Measurements from ENCODE around the gene CSRP2.

CSRP2 gene

DNA sequence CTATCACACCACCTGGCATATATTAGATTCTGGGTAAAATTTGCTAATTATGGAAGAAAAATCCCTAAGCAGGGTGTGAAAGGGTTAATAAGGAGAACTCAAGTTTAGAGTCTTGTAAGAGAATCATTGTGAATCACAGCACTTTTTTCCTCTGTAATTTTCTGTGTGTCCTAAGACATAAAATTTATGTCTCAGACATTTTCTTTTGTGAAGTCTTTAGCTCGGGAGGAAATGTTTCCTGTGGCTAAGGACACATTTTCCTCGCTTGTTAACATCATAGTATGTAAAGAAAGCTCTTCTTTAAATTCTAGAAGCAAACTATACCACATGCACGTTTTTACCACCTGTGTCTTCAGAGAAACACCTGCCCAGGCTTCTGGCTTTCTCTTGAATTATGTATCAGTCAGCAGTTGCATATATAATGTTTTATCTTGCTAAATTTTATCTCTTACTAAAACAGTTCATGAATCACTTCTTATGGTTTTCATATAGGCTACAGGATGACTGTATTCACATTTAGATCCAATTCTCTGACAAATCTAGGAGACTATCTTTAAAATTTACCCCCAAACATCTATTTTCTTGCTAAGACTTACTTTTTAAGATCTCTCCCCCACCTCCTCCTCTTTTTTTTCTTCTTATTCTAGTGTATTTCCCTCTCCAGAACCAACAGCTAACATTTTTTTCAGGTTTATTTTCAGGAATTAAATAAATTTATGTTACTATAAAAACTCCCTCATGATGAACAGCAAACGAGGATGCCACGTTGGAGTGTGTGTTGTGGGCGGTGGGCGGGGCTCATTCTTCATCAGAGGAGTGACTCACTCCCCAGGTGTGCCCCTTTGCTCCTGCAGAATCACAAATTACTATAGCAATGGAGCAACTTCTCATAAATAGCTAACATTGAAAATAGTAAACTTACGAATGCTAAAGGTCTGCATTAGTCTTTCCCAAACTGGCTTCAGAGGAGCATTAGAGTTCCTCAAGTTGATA, 11.6 kb upstream of the CSRP2 start:
- no peak for DNase-seq

DNA sequence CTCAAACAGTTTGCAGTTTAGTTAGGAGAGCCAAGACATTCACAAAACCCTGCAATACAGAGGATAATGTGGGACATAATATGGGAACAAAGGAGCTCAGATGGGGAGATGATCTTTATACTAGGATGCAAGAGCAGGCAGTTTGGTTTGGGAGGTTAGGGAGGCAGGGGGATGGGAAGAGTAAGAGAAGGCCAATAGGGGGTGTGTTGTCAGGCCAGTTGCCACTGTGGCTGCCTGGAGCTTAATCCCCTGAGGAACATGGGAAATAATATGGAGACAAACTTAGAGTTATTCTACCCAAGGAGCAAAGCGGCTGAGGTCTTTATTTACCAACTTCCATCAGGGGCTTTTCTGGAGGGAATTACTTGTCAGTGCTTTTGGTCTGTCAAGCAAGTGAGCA, 10.0 kb upstream of the CSRP2 start:
- no peak for DNase-seq

DNA sequence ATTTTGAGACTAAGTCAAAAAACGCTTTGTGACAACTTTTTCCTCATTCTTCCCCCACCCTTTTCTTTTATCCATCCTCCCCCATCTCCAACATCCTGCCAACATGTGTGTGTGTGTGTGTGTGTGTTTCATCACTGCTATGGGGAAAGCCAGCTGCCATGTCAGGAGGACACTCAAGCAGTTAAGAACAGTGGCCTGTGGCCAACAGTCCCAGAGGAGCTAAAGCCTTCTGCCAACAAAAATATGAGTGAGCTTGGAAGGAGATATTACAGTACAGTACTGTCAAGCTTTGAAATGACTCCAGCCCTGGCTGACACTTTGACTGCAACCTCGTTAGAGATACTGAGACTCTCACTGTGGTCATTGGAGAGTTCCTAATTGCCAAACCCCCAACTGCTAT, 5.0 kb upstream of the CSRP2 start:
- no peak for DNase-seq

DNA sequence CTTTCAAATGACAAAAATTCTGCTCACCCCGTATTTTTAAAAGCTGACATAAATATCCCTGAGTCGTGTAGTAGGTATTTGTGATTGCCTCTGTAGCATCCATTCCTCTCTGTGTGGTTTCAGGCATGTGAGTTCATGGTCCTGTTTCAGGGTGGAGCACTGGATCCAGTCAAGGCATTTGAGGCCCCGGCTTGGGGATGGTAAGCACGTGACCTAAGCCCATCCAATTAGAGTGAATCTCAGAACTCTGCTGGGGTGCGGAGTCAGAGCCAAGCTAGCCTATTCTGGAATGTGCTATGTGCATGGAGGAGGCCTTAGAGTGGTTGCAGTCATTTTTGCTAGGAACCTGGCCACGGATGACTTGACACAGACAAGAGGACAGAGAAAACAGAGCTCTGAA, 4.3 kb upstream of the CSRP2 start:
- DNase-seq: no peak

DNA sequence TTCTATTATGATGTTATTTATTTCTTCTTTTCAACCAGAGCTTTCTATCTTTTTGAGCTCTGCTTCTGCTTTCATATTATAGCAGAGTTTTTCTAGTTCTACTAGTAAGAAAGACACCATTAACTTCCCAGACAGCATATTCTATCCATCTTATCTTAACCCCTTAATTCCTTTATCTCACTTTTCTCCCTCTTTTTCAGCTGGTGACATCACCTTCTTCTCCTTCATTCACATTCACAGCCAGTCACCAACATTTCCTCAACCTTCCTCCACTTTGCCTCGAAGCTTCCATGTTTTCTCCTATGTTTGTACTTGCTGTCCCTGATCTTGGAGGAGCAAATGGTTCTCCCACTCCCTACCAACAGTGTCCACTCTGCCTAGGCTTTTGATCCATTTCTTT, 3.5 kb upstream of the CSRP2 start:
- DNase-seq: no peak

DNA sequence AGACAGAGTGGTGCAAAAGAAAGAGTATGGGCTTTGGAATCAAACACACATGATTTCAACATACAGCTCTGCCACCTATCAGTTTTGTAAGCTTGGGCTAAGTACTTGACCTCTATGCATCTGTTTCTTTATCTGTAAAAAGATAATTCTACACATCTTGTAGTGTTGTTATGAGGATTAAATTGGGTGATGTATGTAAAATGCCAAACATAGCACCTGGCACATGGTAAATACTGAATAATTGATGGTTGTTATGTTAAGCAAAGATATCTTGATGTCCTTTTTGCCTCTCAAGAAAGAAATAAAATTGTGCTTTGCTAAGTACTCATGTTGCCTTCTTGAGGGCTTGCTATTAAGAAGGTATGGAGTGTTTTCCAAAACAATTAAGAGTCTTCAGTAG, 2.3 kb upstream of the CSRP2 start:
- DNase-seq: no peak

DNA sequence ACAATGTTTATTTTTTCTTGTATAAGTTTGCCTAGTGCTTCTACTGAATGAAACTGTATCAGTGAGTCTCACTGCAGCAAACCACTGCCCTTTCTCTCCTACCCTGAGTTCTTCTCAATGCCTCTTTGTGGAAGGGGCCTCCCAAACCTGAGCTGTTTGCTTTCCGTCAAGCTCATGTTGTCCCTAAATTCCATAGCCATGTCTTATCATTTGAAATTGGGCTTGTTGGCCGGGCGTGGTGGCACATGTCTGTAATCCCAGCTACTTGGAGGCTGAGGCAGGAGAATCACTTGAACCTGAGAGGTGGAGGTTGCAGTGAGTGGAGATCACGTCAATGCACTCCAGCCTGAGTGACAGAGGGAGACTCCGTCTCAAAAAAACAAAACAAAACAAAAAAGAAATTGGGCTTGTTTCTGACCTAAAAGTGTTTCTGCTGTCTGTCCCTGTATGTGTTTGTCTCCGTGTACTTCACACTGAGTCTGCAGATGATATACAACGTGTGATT, 1.8 kb upstream of the CSRP2 start:
- DNase-seq: no peak

DNA sequence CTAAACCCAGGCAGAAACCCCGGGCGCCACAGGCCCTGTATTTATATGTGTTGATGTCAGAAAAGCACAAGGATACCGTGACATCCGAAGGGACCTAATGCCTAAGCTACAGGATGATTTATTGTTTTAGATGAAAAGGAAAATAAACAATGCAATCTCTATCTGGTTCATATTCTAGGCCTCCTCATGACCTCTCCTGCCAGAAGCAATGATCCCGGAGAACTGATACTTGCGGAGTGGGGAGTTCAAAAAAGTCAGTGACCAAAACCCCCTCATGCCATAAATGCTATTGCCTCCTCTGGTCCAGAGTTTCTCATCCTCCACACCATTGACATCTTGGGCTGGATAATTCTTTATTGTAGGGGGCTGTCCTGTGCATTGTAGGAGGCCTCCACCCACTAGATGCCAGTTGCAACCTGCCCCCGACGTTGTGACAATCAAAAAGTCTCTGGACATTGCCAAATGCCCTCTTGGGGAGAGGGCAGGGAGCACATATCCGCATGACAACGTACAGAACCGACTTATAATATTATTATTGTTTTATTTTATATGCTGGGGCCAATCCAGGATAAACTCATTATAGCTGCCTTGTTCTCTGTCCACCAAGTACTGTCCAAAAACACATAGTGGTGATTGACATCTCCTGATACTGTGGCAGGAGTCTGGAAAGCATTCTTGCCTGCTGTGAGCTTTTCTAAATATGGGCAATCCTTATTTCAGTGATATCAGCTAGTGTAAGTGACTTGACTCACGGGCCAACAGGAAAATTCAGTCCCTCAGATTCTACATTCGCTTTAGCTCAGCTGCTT, 1.1 kb upstream of the CSRP2 start:
- DNase-seq: no peak

DNA sequence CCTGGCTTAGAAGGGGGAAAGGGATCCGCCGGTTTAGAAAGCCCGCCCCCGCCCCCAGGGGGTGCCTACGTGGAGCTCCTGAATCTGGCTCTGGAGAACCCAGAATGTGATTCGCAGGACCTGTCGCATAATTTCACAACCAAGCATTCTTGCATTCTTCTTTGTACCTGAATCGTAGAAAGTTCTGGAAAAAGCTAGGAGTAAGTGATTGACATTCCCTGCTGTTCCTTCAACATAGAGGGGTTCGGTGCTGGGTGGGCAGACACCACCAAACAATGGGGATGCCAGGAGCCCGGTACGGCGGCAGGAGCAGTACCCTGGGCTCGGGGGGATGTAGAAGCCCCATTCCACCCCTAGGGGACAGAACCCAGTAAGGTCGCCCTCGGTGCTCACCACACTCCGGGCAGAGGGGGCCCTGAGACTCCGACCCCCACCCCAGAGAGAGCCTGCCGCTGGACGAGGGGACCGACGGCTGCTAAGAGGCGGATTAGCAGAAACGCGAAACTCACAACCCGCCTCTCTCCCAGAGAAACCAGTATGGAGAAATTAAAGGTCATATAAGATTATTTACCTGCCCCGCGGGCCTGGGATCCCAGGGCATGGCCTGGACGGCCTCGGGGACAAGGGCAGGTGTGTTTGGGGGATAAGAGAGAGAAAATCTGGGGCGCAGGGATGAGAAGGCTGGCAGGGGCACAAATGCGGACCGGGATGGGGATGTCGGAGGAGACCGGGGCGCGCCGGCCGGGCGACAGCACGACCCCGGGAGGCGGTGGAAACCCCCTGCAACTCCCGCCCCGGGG, 520 bp downstream of the CSRP2 start:
- no peak for DNase-seq

DNA sequence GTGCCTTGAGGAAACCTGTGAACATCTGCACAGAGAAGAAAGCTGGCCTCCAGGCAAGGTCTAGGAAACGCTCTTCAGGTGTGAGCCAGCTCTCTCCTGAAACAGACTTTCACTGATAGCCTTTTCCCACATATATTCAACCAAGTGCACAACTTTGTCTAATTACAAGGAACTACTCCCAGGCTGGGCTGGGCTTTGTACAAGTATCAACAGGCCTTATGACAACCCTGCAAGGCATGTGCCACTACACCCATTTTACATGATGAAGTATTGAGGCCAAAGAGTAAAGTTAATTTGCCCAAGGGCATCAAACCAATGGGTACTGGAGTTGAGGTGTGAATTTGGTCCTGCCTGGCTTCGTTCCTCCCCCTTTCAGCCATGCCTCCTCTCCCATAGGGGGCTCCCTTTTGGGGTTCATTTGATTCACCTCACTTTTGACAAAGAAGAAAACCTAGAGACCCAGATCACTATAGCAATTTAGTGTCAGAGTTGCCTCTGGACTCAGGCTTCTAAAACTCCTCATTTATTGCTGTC, 2.1 kb downstream of the CSRP2 start:
- no peak for DNase-seq

DNA sequence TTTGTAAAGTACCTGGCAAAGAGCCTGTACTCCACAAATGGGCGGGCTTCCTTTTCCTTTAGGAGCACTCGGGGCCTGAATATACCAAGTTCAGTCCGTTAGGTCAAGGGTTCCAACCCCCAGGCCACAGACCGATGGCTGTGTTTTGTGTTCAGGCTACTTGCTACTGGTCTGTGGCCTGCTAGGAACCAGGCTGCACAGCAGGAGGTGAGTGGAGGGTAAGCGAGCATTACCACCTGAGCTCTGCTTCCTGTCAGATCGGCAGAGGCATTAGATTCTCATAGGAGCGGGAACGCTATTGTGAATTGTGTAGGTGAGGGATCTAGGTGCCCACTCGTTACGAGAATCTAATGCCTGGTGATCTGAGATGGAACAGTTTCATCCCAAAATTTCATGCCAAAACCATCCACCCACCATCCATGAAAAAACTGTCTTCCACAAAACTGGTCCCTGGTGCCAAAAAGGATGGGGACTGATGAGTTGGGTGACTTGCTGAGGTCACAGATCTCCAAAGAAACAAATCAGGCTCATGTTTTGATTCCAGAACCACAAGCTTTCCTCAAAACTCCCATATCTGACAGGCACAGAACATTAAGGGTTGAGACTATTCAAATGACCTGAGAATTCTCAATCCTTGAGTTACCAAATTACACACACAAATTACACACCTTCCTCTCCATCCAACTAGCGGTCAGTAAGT, 4.2 kb downstream of the CSRP2 start:
- no peak for DNase-seq

DNA sequence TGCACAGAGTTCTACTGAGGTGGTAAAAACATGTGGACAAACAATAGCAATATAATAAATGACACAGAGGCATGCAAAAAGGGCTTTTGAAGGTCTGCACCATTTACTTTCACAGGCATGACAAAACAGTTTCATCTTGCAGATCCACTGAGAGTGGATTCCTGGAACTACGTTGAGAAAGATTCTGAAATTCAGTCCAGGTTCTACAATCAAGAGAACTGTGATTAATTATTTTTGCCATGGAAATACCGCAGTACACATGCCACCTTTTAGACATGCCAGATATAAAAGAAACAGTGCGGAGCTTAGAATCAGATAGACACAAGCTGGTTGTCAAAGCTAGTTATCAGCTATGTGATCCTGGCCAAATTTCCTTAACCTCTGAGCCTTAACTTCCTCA, 4.8 kb downstream of the CSRP2 start:
- no peak for DNase-seq

DNA sequence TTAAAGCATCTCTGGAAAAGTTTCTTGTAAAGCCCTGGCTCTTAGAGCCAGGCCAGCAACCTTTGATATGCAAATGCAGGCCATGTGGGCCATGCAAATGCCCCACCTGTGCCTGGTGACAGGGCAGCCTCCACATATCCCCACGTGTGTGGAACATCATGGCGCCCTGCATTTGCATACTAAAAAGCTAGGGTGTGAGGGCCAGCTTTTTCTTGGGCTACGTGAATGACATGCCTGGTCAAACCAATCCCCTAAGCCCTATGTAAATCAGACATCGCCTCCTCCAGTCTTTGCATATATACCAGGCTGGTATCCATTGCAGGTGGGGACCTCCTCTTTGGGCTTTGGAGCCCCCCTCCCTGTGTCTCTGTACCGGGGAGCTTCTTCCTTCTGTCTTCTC, 6.4 kb downstream of the CSRP2 start:
- no peak for DNase-seq

DNA sequence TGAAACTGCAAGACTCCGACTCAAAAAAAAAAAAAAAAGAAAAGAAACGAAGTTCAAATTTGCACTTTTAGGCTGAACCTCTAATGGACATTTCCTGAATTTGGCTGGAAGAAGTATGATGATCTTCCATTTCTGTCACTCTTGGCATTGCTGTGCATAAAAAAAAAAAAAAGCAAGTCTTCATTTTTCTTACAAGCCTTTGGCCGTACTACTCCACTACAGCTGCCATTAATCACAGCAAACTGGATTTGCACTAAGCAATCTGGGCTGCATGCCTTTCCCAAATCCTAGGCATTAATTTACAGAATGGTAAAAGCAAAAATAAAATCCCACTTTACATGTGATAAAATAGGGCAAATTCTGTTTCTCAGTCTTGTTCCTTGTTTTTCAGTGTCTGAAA, 7.1 kb downstream of the CSRP2 start:
- no peak for DNase-seq

DNA sequence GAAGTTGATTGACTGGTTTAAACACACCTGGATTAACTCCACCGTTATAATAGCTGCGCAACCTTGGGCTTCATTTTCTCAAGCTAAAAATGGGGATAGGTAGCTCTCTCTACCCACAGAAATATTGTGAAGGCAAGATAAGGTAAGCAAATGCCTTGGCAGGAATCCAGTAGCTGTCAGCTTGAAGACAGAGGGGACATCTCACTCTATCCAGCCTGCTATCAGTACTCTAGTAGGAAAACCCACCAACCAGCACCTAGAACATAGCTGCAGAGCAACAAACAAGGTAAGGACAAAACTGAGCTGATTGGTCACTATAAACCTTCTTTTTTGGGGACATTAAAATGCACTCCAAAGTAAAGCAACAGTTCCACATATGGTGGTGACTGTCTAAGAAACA, 7.7 kb downstream of the CSRP2 start:
- no peak for DNase-seq

DNA sequence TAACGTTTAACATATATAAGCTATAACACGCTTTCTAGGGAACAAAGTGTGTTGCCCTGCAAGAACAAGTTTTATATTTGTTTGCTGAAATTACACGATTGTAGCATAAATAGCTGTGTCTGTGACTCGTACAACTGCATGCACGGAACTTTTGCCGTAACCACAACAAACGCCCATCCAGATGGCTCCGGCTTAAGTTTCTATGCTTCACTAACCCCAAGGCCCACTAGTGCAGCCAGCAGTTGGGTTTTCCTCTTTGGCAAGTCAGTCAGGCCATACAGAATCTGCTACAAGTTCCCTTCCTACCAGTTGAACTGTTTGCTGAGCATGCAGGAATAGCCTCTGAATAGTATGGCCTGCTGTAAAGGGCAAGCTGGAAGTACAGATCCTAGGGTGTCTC, 12.1 kb downstream of the CSRP2 start:
- no peak for DNase-seq

DNA sequence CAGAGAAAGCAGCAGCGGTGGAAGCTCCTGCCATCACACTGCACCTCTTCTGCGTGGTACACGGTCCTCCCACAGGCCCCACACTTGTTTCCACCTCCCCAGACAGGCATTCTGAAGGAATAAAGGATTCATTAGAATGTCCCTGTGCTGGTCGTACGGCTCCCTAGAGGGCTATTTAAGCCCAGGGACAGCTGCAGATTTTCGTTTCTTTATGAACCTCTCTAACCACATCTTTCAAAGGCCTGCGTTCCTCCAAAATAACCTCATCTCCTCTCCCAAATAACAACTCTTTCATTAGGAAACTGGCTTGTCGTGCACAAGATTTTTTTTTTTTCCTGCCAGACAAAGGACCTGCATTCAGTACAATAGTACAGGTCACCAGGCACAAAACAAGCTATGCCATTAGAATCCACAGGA, 12.7 kb downstream of the CSRP2 start:
- no peak for DNase-seq

DNA sequence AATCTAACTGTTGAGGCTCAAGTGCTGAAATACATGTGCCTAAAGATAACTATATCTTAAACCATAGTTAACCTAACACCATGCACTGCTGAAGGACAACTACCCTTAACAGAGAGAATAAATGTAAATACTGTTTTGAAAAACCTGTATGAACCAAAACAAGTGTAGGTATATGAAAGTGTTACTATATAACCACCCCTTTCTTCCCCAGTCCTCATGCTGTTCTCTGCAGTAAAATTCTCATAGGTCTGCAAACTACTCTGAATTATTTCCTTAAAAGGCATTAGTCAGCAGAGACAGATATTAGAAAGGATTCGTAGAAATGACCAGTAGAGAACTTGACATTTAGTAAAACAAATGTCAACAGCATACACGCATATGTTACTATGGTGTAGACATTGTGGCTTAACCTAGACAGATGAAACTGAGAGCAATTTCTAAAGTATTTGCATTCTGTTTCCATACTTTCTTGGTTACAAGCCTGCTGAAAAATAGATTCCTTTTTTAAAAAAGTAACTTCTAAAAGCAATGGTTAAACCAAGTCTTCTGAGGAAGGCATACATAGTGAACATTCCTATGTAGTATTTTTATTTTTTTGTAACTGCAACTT, 13.9 kb downstream of the CSRP2 start:
- no peak for DNase-seq

DNA sequence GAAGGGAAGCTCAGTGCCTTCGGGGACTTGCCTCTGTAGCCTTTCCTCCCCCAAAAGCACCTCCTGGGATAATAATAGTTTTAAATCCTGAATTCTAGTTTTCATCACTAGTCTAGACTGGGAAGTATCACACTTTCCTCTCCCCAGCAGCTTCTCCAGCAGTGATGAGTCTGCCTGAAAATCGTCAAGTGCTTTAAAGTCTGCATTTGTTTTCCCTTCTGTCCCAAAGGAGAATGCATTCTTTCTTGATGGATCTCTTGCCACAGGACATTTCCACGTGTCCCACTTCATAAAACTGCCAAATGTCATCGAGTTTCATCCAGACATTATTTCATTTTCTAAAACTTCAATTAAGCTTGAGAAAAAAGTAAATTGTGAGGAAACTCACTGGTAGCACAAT, 15.0 kb downstream of the CSRP2 start:
- no peak for DNase-seq

DNA sequence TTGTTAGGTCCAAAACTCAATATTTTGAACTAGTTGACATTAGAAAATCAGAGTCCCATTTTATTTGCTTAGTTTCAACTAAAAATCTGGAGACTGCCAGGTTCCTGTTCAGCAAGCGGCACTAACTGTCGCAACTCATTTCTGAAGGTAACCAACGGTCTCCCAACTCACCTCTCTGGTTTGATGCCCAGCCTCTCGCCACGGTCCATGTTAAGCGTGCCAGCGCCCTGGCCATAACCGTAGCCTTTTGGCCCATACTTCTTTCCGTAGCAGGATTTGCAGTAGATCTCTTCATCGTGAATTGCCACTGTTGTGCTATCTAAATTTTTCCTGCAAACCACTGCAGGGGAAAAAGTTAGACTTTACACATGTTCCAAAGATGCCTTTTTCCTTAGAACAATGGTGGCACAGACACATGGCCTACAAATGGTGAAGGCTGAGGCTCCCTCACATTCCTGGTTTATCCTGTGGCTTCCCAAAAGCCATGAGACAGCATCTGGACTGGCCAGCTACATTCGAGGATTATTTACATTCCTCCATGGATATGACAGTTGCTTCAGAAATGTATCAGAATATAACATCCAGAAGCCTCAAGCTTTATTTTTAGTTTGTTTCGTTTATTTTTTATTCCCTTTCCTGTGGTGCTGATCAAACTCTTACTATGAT, 15.7 kb downstream of the CSRP2 start:
- no peak for DNase-seq

DNA sequence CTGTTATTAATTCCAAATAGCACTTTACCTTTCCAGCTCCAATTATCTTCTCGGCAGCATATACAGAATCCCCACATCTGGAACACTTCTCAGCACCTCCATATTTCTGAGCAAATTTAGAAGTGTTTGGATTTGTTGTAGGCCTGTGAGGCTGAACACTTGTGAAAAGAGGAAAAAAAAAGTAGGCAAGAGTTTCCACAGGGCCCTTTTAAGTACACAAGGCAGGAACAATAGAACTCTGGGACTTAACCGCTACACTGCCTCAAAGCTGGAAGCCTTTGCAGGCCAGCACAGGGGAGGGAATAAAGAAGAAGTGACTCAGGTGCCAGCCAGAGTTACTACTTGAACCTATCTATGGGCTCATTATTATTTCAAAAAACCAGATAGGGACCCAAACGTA, 18.6 kb downstream of the CSRP2 start:
- no peak for DNase-seq
